Stimulated activated memory B cell treated with anti-CD40 and anti-IgM and Interleukin-4, amounts not matched to agents 10 μg/mL and 1 μg/mL and 100 μg/mL, for 72 hours (primary cell): Measurements from ENCODE around the gene LRRC59.
A peak's percentile ranks its signal among the peaks of the same experiment; 100 is the strongest.

ENCODE experiments used
- ATAC-seq: fragments of 150-1000 bp; cut with Tn5 transposase; 2 replicates; pipeline ENCODE4 v1.10.0; 2021
- H3K27ac Mint-ChIP-seq: one replicate; pipeline ENCODE4 v1.8.0; 2022; ENCODE audit warnings: mild to moderate bottlenecking, mixed read lengths
- H3K27me3 Mint-ChIP-seq: one replicate; pipeline ENCODE4 v1.8.0; 2022; ENCODE audit warnings: mixed read lengths
- H3K36me3 Mint-ChIP-seq: one replicate; pipeline ENCODE4 v1.8.0; 2022; ENCODE audit warnings: mixed read lengths
- H3K4me1 Mint-ChIP-seq: one replicate; pipeline ENCODE4 v1.8.0; 2022; ENCODE audit warnings: mixed read lengths
- H3K4me3 Mint-ChIP-seq: one replicate; pipeline ENCODE4 v1.8.0; 2022; ENCODE audit warnings: mild to moderate bottlenecking, moderate library complexity, mixed read lengths
- H3K9me3 Mint-ChIP-seq: one replicate; pipeline ENCODE4 v1.8.0; 2022; ENCODE audit warnings: mixed read lengths

Gene LRRC59

DNA sequence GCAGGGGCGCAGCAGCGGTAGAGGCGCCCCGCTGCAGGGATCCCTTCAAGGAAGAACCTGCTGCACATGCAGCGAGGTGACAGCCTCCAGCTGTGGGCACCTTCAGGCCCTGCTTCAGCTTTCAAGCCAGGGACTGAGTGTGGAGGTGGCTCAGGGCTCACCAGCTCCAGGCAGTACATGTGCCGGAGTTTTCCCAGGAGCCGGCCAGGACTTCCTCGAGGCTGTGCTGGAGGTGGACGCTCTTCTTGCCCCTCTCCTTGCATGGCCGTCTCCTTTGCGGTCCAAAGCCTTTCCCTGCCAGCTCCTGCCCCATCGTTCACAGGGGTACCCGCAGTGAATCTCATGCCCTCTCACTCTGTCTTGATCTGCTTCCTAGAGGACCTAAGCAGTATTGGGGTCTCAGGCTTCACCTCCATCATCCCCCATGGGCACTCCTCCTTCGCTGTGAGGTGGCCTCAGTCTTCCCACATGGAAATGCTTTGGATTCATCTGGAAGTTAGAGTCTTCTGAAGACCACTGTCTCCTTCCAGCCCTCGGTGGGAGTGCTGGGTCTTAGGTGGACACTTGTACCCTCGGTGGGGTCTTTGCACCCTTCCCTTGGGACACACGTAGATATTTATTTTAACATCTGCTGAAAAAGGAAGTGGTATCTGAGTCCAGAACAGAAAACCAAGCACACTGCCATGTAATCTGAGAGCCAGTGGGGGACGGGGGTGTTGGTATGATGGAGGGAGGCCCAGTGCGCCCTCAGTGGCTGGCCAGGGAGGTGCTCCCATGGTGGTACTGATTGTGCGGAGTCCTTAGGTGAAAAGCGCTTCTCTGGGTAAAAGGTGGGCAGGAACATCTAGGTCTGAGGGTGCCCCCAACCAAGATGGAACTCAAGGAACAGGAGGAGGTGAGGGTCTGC is 44.4 kb downstream of the LRRC59 start:
- H3K4me3 Mint-ChIP-seq, result no peak overlapping the region
- no peaks in the 10 kb centered on the region for H3K9me3 Mint-ChIP-seq
- no peaks in the 10 kb centered on the region for H3K27me3 Mint-ChIP-seq
- peaks cover 22% of the 10 kb centered on the region for H3K36me3 Mint-ChIP-seq
- no peak overlapping the region for H3K27ac Mint-ChIP-seq
- peaks cover 31% of the 10 kb centered on the region for H3K4me1 Mint-ChIP-seq
- ATAC-seq, result no peak

DNA sequence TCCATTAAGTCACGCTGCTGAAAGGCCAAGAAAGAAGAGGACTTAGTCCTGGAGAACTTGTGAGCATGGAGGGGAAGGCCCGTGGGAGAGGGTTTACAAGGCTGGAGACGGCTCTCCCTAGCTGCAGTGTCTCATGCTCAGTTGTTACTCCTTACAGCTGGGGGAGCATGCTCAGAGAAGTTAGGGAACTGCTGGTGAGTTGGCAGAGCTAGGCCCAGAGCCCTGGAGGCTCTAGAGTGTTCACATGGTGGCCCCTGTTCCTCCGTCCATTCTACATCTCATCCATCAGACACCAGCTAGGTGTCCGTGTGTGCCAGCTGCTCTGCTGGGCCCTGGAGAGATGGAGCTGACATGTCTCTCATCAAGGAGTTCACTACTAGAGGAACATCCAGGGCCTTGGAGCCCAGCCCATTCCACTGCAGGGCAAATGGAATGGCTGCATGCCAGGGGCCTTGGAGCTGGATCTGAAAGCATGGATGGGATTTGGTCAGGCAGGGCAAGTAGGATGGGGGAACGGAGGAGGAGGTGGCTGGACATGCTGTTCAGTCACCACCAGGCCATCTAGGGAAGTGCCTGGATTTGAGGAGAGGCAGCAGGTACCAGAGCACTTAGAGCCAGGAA is 45.1 kb downstream of the LRRC59 start:
- ATAC-seq, result no peak
- Mint-ChIP-seq H3K36me3 (peaks cover 21% of the 10 kb centered on the region), H3K27me3 (no peaks in the 10 kb centered on the region), H3K4me3 (no peak overlapping the region), H3K27ac (no peak overlapping the region), H3K4me1 (peaks cover 38% of the 10 kb centered on the region), H3K9me3 (no peaks in the 10 kb centered on the region)

DNA sequence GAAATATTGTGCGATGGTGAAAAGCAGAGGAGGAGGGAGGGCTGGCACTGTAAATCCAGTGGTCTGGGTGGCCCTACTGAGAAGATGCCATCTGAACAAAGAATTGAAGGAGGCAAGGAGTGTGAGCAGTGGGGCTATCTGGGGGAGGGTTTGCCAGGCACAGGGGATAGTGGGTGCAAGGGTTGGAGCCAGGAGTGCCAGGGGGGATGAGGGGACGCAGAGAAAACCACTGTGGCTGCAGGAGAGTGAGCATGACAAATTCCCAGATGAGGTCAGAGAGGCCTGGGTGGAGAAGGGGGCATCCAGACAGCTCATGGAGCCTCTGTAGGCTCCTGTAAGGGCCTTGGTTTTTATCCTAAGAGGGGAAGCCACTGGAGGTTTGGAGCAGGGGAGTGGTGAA is 46.6 kb downstream of the LRRC59 start:
- no peak overlapping the region for H3K4me3 Mint-ChIP-seq
- no peaks in the 10 kb centered on the region for H3K27me3 Mint-ChIP-seq
- ATAC-seq, result no peak
- H3K4me1 Mint-ChIP-seq, result peaks cover 47% of the 10 kb centered on the region
- H3K9me3 Mint-ChIP-seq, result no peaks in the 10 kb centered on the region
- H3K36me3 Mint-ChIP-seq, result peaks cover 13% of the 10 kb centered on the region
- peak overlapping the region; percentile 45 for H3K27ac Mint-ChIP-seq

DNA sequence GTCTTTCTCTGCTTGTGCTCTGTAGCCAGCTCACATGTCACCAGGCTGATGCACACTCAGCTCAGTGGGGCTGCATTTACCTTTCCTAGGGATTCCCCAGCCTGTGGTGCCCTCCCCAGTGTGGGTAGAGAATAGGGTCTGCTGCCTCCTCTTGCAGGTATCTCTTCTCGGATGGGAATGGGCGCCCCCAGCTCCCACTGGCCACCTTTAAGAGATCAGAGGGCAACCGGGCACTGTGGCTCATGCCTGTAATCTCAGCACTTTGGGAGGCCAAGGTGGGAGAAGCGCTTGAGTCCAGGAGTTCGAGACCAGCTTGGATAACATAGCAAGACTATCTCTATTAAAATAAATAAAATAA is 48.1 kb downstream of the LRRC59 start:
- no peaks in the 10 kb centered on the region for H3K9me3 Mint-ChIP-seq
- H3K36me3 Mint-ChIP-seq, result peaks cover 9% of the 10 kb centered on the region
- peaks cover 56% of the 10 kb centered on the region for H3K4me1 Mint-ChIP-seq
- H3K27me3 Mint-ChIP-seq, result no peaks in the 10 kb centered on the region
- no peak for ATAC-seq
- no peak overlapping the region for H3K4me3 Mint-ChIP-seq
- H3K27ac Mint-ChIP-seq, result peak overlapping the region; percentile 93

DNA sequence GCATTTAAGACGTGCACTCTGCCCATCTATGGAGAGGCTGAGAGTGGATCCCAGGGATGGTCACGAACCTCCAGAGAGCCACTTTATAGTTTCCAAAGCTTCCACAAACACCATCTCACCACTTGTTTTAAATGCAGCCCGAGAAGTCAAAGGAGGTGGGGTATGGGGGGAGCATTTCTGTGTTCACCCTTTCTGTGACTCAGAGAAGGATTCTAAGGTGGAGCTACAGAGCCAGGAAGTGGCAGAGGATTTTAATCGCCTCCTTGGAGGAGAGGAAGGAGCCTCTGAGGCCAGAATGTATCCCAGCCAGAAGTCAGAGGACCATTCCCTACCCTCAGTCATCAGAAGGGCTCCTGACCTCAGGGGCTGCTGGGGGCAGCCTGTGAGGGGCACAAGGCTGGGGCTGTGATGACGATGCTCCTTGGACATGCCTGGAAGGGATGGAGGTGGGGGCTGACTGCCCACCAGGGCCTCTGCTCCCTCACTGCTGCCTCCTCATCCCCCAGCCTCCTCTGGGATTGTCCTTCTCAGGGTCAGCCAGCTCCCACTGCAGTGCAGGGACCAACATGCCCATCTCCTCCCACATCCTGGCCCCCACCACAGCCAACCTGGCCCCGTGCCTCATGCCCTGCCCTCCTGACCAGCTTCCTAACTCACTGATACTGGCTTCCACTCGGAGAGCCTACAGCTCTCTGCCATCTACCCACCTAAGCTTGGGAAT is 48.6 kb downstream of the LRRC59 start:
- H3K27me3 Mint-ChIP-seq, result no peaks in the 10 kb centered on the region
- ATAC-seq, result no peak
- peak overlapping the region; percentile 93 for H3K27ac Mint-ChIP-seq
- H3K4me1 Mint-ChIP-seq, result peaks cover 56% of the 10 kb centered on the region
- no peak overlapping the region for H3K4me3 Mint-ChIP-seq
- H3K9me3 Mint-ChIP-seq, result no peaks in the 10 kb centered on the region
- H3K36me3 Mint-ChIP-seq, result peaks cover 7% of the 10 kb centered on the region

DNA sequence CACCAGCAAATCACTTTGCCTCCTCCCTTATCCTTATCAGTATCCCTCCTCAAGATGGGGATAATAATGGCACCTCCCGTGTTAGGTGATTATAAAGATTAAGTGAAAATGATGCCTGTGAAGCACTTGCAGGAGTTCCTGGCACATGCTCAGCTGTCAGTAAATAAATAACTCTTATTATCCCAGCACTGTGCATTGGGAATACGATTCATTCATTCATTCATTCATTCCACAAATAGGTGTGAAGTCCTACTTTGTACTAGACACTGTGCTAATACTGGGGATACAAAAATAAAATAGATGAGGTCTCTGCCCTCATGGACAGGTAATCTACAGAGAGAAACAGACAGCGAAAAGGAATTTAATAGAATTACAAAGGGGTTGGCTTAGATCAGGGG is 49.4 kb downstream of the LRRC59 start:
- Mint-ChIP-seq H3K4me1 (peaks cover 51% of the 10 kb centered on the region), H3K9me3 (no peaks in the 10 kb centered on the region), H3K27ac (peak overlapping the region; percentile 93), H3K4me3 (no peak overlapping the region), H3K27me3 (no peaks in the 10 kb centered on the region), H3K36me3 (peaks cover under 1% of the 10 kb centered on the region)
- ATAC-seq, result no peak

DNA sequence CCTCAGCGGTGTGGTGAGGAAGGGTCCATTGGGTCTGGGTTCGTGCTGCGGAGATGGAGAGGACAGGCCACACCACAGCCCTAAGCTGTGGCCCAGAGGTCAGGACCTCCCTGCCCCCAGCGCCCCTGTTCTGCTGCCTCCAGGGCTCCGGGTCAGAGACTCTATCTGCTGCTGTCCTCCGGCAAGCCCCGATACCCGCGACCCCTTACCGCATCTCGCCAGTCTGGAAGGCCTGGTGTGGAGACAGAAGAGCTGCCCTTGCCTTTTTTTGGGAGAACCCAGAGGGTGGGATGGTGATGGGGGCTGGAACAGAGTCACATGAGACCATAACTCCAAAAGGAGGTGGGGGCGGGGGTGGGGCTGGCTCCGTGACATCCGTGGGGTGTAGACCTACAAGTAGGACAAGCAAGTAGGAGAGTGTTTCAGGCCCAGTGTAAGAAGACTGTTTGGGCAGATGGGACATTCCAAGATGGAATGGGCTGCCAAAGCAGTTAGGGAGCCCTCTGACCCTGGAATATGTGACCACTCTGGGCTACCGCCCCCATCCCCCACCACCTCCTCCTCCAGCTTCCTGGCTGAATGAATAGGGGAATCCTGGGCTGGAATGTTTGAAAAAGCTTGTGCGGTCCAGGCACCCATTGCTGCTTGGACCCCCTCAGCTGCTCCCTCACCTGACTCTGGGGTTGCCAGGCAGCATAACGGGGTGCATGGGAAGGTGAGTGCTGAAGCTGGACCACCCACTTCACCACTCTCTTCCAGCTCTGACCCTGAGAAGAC is 50.0 kb downstream of the LRRC59 start:
- Mint-ChIP-seq H3K9me3 (no peaks in the 10 kb centered on the region), H3K4me3 (peak overlapping the region; percentile 83), H3K4me1 (peaks cover 48% of the 10 kb centered on the region), H3K27me3 (no peaks in the 10 kb centered on the region), H3K27ac (peak overlapping the region; percentile 93), H3K36me3 (no peaks in the 10 kb centered on the region)
- ATAC-seq, result no peak

DNA sequence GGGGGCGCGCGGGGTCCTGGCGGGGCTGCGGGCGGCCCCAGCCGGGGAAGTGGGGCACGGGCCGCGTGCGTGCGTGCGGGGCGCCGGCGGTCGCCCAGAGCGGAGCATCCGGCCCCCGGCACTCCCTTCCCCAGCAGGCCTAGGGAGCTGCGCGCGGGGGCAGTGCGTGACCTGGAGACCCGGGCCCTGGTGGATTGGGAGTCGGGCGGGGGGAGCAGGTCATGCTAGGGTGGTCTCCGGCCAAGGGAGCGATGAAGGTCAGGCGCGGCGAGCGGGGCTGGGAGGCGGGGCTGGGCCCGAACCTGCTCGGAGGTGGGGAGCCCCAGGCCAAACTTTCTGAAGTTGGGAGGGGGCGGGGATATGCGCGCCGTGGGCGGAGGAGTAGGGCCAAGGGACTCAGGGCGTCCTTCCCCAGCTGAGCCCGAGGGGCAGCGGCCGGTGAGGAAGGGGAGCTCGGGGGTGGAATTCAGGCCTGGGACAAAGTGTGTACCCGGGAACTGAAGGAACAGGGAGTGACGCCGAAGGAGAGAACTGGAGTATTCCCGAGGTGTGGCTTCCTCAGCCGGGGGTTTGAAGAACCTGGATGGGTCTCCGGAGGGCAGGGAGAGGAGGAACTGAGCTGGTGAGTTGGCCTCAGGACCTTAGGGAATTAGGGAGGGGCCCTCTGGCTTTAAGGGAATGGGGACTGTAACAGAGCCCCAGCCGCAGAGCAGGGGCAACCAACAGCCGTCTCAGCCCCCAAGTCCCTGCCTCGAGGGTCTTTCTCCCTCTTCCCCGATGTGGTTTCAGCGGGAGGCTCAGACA is 50.8 kb downstream of the LRRC59 start:
- Mint-ChIP-seq H3K27ac (peak overlapping the region; percentile 93), H3K4me3 (peak overlapping the region; percentile 83), H3K27me3 (no peaks in the 10 kb centered on the region), H3K36me3 (no peaks in the 10 kb centered on the region), H3K4me1 (peaks cover 46% of the 10 kb centered on the region), H3K9me3 (no peaks in the 10 kb centered on the region)
- peak; percentile 82 for ATAC-seq

DNA sequence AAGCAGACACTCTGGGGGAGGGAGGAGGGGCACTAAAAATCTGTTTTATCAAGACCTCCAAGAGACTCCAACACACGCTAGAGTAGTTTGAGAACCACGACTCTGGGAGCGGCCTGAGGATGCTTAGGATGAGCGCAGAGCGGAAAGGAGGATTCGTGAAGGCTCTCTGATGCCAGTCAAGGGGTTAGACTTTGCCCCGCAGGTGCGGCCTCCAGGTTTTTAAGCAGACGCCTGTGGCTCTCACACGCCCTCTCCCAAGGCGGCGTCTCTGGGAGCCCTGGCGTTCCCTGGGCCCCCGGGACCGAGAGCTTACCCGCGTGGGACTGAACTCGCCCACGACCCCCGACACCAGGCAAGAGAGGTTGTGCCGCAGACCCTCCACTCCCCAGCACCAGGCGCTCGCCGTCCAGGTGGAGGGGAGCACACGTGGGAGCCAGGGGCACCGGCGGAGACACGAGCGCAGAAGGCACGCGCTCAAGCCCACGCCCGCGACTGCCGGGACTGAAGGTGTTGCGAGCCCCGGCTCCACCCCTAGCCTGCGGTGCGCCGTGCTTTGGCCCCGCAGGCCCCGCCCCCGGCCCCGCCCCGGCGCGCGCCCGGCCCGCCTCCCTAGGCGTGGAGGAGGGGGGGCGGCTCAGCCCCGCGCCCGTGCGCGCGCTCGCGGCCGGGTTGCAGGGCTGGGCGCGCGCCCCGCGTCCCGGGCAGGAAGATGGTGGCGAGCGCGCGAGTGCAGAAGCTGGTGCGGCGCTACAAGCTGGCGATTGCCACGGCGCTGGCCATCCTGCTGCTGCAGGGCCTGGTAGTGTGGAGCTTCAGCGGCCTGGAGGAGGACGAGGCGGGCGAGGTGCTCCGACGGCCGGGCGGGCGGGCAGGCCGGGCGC is 51.7 kb downstream of the LRRC59 start, which contains the start of gene XYLT2:
XYLT2 (plus strand) TSS at position 695 of the 881 bp plus-strand sequence; CDS start at position 710, 15 bp downstream.
- peak; percentile 96 for ATAC-seq
- Mint-ChIP-seq H3K36me3 (no peaks in the 10 kb centered on the region), H3K9me3 (no peaks in the 10 kb centered on the region), H3K27me3 (no peaks in the 10 kb centered on the region), H3K27ac (peak within 1 kb of the TSS; percentile 93), H3K4me3 (peak within 1 kb of the TSS; percentile 83), H3K4me1 (peaks cover 40% of the 10 kb centered on the region)

DNA sequence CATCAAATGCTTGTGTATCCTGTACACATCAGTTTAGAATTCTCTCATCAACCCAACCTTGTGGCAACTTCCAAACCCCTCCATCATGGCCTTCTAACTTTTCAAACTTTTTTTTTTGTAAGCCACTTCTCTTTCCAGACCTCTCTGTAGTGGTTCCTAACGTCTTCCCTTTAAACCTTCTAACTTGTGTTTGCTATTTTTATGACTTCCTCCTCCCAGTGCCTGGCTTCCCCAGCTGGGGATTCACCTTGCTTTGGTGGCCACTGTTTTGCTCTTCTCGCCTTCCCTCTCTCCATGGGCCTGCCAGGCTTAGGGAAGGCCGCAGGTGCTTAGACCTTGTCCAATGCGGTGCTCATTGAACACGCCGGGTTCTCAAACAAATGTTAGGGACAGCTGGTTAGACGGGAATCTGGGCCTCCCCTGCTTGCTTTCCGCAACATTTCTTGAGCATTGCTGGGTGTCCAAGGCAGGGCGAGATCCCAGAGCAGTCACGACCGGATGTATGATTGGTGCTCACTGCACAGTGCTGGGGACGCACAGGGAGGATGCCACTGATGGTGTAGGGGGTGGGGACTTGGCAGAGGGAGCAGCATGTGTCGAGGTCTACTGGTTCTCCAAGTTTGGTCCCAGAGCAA is 52.5 kb downstream of the LRRC59 start:
- Mint-ChIP-seq H3K9me3 (no peaks in the 10 kb centered on the region), H3K4me1 (peaks cover 37% of the 10 kb centered on the region), H3K27me3 (no peaks in the 10 kb centered on the region), H3K27ac (no peak overlapping the region), H3K4me3 (peak overlapping the region; percentile 79), H3K36me3 (no peaks in the 10 kb centered on the region)
- ATAC-seq, result no peak

DNA sequence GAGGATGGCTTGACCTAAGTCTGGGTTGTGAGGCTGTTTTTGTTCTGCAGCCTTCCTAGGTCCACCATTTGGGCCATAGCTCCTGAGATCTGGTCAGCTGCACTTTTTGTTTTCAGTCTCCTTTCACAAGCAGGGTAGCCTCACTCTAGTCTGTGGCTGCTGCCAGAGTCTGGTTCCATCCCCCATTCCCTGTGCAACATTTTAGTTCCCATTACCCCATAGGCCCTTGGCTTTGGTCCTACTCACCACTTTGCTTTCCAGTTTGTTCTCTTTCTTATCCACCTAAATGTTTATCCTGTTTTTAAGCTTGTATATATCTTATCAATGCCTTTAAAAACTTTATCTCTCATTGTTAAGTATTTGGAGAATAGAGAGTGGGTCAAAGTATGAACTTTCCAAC is 57.9 kb downstream of the LRRC59 start:
- Mint-ChIP-seq H3K4me3 (no peak overlapping the region), H3K4me1 (no peaks in the 10 kb centered on the region), H3K9me3 (peaks cover 14% of the 10 kb centered on the region), H3K27ac (no peak overlapping the region), H3K36me3 (peaks cover 18% of the 10 kb centered on the region), H3K27me3 (no peaks in the 10 kb centered on the region)
- ATAC-seq, result no peak

DNA sequence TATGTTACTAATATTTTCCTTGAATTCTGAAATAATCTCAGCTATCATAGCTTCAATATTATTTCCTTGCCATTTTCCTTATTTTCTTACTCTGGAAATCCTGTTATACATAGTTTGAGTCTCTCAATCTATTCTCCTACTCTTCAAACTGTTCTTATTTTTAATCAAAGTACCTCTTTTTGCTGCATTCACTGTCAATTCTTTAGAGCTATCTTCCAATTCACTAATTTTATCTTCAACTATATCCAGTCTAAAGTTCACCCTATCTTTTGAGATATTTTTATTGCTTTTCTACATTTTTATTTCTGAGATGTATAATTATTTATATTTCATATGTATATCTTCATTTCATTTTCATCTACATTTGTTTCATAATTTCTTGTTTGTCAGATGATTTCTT is 58.7 kb downstream of the LRRC59 start:
- Mint-ChIP-seq H3K4me3 (no peak overlapping the region), H3K27me3 (peaks cover 5% of the 10 kb centered on the region), H3K36me3 (peaks cover 18% of the 10 kb centered on the region), H3K9me3 (peaks cover 14% of the 10 kb centered on the region), H3K4me1 (no peaks in the 10 kb centered on the region), H3K27ac (no peak overlapping the region)
- no peak for ATAC-seq

DNA sequence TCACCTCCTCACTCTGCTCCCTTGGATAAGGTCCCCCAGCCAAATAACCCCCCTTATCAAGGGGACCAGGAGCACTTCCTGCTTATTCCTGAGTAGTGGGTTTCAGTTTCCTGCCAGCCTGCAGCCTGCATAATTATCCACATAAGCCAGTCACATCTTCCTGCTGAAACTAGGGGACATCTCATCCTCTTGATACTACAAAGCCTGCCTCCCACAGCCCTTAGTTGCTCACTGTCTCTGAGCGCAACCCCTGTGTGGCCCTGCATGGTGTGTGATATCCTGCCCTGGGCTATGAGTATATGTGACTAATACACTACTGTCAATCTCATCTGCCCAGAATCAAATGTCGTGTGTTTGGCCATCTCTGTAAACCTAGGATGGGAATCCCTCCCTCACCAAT is 59.4 kb downstream of the LRRC59 start:
- Mint-ChIP-seq H3K27ac (no peak overlapping the region), H3K9me3 (peaks cover 14% of the 10 kb centered on the region)
- no peak for ATAC-seq

More for the DNA sequence above, 59.4 kb downstream of the LRRC59 start:
- Mint-ChIP-seq H3K4me3 (no peak overlapping the region), H3K4me1 (no peaks in the 10 kb centered on the region), H3K27me3 (peaks cover 12% of the 10 kb centered on the region), H3K36me3 (peaks cover 18% of the 10 kb centered on the region)
